Suprapubic skin (tissue), 4 donors: ENCODE results near the gene ZNF561. TPM values are rescaled to one million over a fixed set of nuclear protein-coding genes. Genes with fewer than 3 reads are reported as not detected.

Source experiments
- DNase-seq, 2 donors: peaks; one replicate each; pipeline ENCODE4 v3.0.0-alpha.2; 2019; ENCODE audit warnings: low spot score in 2 of 2
- H3K27ac ChIP-seq: fragments of 200-600 bp; sonication (generic); one replicate; pipeline ENCODE4 v1.5.1; 2019
- H3K27me3 ChIP-seq: fragments of 200-600 bp; sonication (generic); one replicate; pipeline ENCODE4 v1.5.1; 2019
- H3K36me3 ChIP-seq: fragments of 200-600 bp; sonication (generic); one replicate; pipeline ENCODE4 v1.5.1; 2019
- H3K4me1 ChIP-seq: fragments of 200-600 bp; sonication (generic); one replicate; pipeline ENCODE4 v1.5.1; 2019
- H3K4me3 ChIP-seq: fragments of 200-600 bp; sonication (generic); one replicate; pipeline ENCODE4 v1.5.1; 2019; ENCODE audit warnings: mild to moderate bottlenecking
- H3K9me3 ChIP-seq: fragments of 200-600 bp; sonication (generic); one replicate; pipeline ENCODE4 v1.5.1; 2019
- CTCF ChIP-seq, 2 donors: fragments of 200-600 bp in 1 of 2; fragments of 450-650 bp in 1 of 2; sonication (generic) in 1 of 2; IDR thresholded peaks; one replicate each; pipeline ENCODE4 v1.5.1; 2016 to 2019; ENCODE audit warnings: antibody characterized with exemption in 2 of 2, mild to moderate bottlenecking in 1 of 2, moderate library complexity in 1 of 2
- EP300 ChIP-seq: sonication (generic); formaldehyde crosslinking; IDR thresholded peaks from one replicate; pipeline ENCODE4 v1.6.1; 2017; ENCODE audit warnings: antibody characterized with exemption
- POLR2A ChIP-seq, 2 donors: fragments of 450-650 bp; IDR thresholded peaks; one replicate each; pipeline ENCODE4 v1.6.1; 2017; ENCODE audit warnings: antibody characterized with exemption in 2 of 2, mild to moderate bottlenecking in 2 of 2, moderate library complexity in 2 of 2
- POLR2AphosphoS5 ChIP-seq, 3 donors: sonication (generic); formaldehyde crosslinking; IDR thresholded peaks; one replicate each; pipeline ENCODE4 v1.6.1; 2017; ENCODE audit warnings: antibody characterized with exemption in 3 of 3
- WGBS: methylation state at CpG from one replicate; pipeline ENCODE4 v1.1.5; 2018; 5-methylcytosine and 5-hydroxymethylcytosine counted together
- total RNA-seq, 4 donors: library from RNA; depleted of rRNA; stranded (reverse); fragments of >200 nt; gene quantifications; one replicate each; pipeline ENCODE4 v1.1.0, GENCODE V29; 2016

Gene ZNF561
- total RNA-seq, 4 donors from 2014 or later: 33.1 to 49.4 (median 42.5) TPM

GRCh38 chr19:9650345-9650744 lies 29.3 kb upstream of the ZNF561 start:
- Histone ChIP-seq H3K9me3 (peaks cover 20% of the 10 kb centered on the region), H3K36me3 (peaks cover 78% of the 10 kb centered on the region), H3K4me1 (no peaks in the 10 kb centered on the region), H3K4me3 (no peak overlapping the region), H3K27me3 (no peaks in the 10 kb centered on the region), H3K27ac (no peak overlapping the region)
- TF ChIP-seq CTCF (IDR thresholded peaks at IDR 0.05) (no peak), EP300 (no peak), POLR2A (IDR thresholded peaks at IDR 0.05) (no peak), POLR2AphosphoS5 (IDR thresholded peaks at IDR 0.05) (no peak)
- no peak for DNase-seq
- 81% methylated on average over 5 of the region's 5 CpGs for WGBS

- H3K4me1 ChIP-seq: no peaks in the 10 kb centered on the region
- H3K4me3 ChIP-seq: no peak overlapping the region
- peaks cover 51% of the 10 kb centered on the region for H3K36me3 ChIP-seq
- no peak overlapping the region for H3K27ac ChIP-seq
- no peak for TF ChIP-seq CTCF (IDR thresholded peaks at IDR 0.05)
- TF ChIP-seq POLR2AphosphoS5 (IDR thresholded peaks at IDR 0.05): no peak
- TF ChIP-seq POLR2A (IDR thresholded peaks at IDR 0.05): no peak
- TF ChIP-seq EP300: no peak
- no peaks in the 10 kb centered on the region for H3K27me3 ChIP-seq
- H3K9me3 ChIP-seq: no peaks in the 10 kb centered on the region
- WGBS: 91% methylated on average over 1 of the region's 1 CpG
- no peak for DNase-seq
These were observed 24.4 kb upstream of the ZNF561 start for GRCh38 chr19:9645472-9645871.

- H3K9me3 ChIP-seq: no peaks in the 10 kb centered on the region
- no peak overlapping the region for H3K4me3 ChIP-seq
- no peak for DNase-seq
- 75% methylated on average over 4 of the region's 4 CpGs for WGBS
- no peaks in the 10 kb centered on the region for H3K4me1 ChIP-seq
- H3K27me3 ChIP-seq: no peaks in the 10 kb centered on the region
- no peak for TF ChIP-seq POLR2A (IDR thresholded peaks at IDR 0.05)
- TF ChIP-seq EP300: no peak
- TF ChIP-seq CTCF (IDR thresholded peaks at IDR 0.05): no peak
- no peak for TF ChIP-seq POLR2AphosphoS5 (IDR thresholded peaks at IDR 0.05)
- peaks cover 50% of the 10 kb centered on the region for H3K36me3 ChIP-seq
- H3K27ac ChIP-seq: no peak overlapping the region
These were observed 23.4 kb upstream of the ZNF561 start for GRCh38 chr19:9644472-9644871.

- Histone ChIP-seq H3K36me3 (peaks cover 39% of the 10 kb centered on the region), H3K27ac (no peak overlapping the region), H3K4me3 (no peak overlapping the region), H3K9me3 (no peaks in the 10 kb centered on the region), H3K27me3 (no peaks in the 10 kb centered on the region), H3K4me1 (no peaks in the 10 kb centered on the region)
- 93% methylated on average over 6 of the region's 6 CpGs for WGBS
- no peak for DNase-seq
- TF ChIP-seq POLR2A (IDR thresholded peaks at IDR 0.05): no peak
- no peak for TF ChIP-seq POLR2AphosphoS5 (IDR thresholded peaks at IDR 0.05)
- TF ChIP-seq EP300: no peak
- no peak for TF ChIP-seq CTCF (IDR thresholded peaks at IDR 0.05)
These were observed 20.8 kb upstream of the ZNF561 start for GRCh38 chr19:9641810-9642209.

- H3K4me3 ChIP-seq: no peak overlapping the region
- H3K27me3 ChIP-seq: no peaks in the 10 kb centered on the region
- no peak overlapping the region for H3K27ac ChIP-seq
- H3K36me3 ChIP-seq: peaks cover 40% of the 10 kb centered on the region
- no peak for TF ChIP-seq CTCF (IDR thresholded peaks at IDR 0.05)
- no peak for TF ChIP-seq POLR2AphosphoS5 (IDR thresholded peaks at IDR 0.05)
- TF ChIP-seq POLR2A (IDR thresholded peaks at IDR 0.05): no peak
- DNase-seq: no peak
- H3K4me1 ChIP-seq: no peaks in the 10 kb centered on the region
- WGBS: 33% methylated on average over 1 of the region's 1 CpG
- H3K9me3 ChIP-seq: no peaks in the 10 kb centered on the region
These were observed 19.9 kb upstream of the ZNF561 start for GRCh38 chr19:9640956-9641355.
